Fibroblast of skin of right quadriceps (primary cell): ENCODE data around the gene DPH1.

Source experiments
- DNase-seq: peaks from one replicate; pipeline ENCODE4 v3.0.0-alpha.2; 2013

DPH1 gene

GRCh38 chr17:2050300-2051060 is 20.5 kb downstream of the DPH1 start:
- DNase-seq, result peak; percentile 79

- DNase-seq, result peak; percentile 69
Observed at GRCh38 chr17:2051061-2051932, 21.3 kb downstream of the DPH1 start.

GRCh38 chr17:2051933-2052559 is 22.1 kb downstream of the DPH1 start:
- no peak for DNase-seq

GRCh38 chr17:2053380-2054261 is 23.7 kb downstream of the DPH1 start:
- peak; percentile 75 for DNase-seq

- no peak for DNase-seq
Observed at GRCh38 chr17:2054262-2054511, 24.2 kb downstream of the DPH1 start.

GRCh38 chr17:2054512-2055291 is 24.7 kb downstream of the DPH1 start, which contains the start of gene HIC1:
TSS of gene HIC1 (plus strand) at chr17:2055103. CDS start at chr17:2056691, 1,588 bp downstream.
- DNase-seq, result peak; percentile 80

GRCh38 chr17:2055292-2056205 is 25.6 kb downstream of the DPH1 start:
- DNase-seq, result peak; percentile 56

GRCh38 chr17:2056206-2057174 is 26.5 kb downstream of the DPH1 start:
- DNase-seq, result peak; percentile 67

GRCh38 chr17:2057175-2057759 is 27.3 kb downstream of the DPH1 start:
- peak; percentile 48 for DNase-seq

GRCh38 chr17:2057760-2058585 is 28.0 kb downstream of the DPH1 start:
- DNase-seq, result peak; percentile 49

- peak; percentile 80 for DNase-seq
Observed at GRCh38 chr17:2058586-2059546, 28.9 kb downstream of the DPH1 start.

GRCh38 chr17:2059547-2060384 is 29.8 kb downstream of the DPH1 start:
- DNase-seq, result no peak

GRCh38 chr17:2060385-2060658 is 30.4 kb downstream of the DPH1 start:
- DNase-seq, result no peak

- no peak for DNase-seq
Observed at GRCh38 chr17:2060681-2061440, 30.9 kb downstream of the DPH1 start.

- DNase-seq, result no peak
Observed at GRCh38 chr17:2061441-2061958, 31.5 kb downstream of the DPH1 start.
